Liver (tissue), 3 donors: ENCODE measurements around the gene RTN4R.

ENCODE experiments used
- ATF3 ChIP-seq: IDR thresholded peaks from 2 replicates; pipeline ENCODE4 v1.6.1; 2016; ENCODE audit warnings: antibody characterized with exemption
- CTCF ChIP-seq: fragments of 150-350 bp; IDR thresholded peaks from 2 replicates; pipeline ENCODE4 v1.5.1; 2017; ENCODE audit warnings: improper control_type of control experiment, low read depth, low read length; ENCODE audit not compliant: missing input control
- JUND ChIP-seq, 2 donors: IDR thresholded peaks; 2 replicates each; pipeline ENCODE4 v1.6.1; 2016; ENCODE audit warnings: antibody characterized with exemption in 2 of 2
- MAX ChIP-seq: IDR thresholded peaks from 2 replicates; pipeline ENCODE4 v1.6.1; 2016; ENCODE audit warnings: antibody characterized with exemption
- RAD21 ChIP-seq, 2 donors: IDR thresholded peaks; 2 replicates each; pipeline ENCODE4 v1.6.1; 2016; ENCODE audit warnings: antibody characterized with exemption in 2 of 2, mild to moderate bottlenecking in 2 of 2
- TAF1 ChIP-seq: conservative IDR thresholded peaks from 2 replicates; pipeline ENCODE4 v1.6.1; 2016; ENCODE audit warnings: antibody characterized with exemption, mild to moderate bottlenecking
- donor health status: healthy.
- donor health status: healthy.

- TF ChIP-seq CTCF (no peak), ATF3 (no peak), JUND (IDR thresholded peaks at IDR 0.05) (no peak), RAD21 (IDR thresholded peaks at IDR 0.05) (no peak), MAX (no peak), TAF1 (no peak)
Observed at GRCh38 chr22:20251491-20251890, 16.6 kb downstream of the RTN4R start.
